Measurements from ENCODE around the gene HOXB9. TPM values are rescaled to one million over a fixed set of nuclear protein-coding genes. Genes with fewer than 3 reads are reported as not detected.

The HOXB9 gene
- total RNA-seq, 6 experiments from 2014 or later, result not detected

- H3K9me3 ChIP-seq, result no peaks in the 10 kb centered on the region
- no peak for DNase-seq
- ATAC-seq, result no peak
- peak overlapping the region in 2 of 3 donors; percentile 25 to 43 for H3K4me3 ChIP-seq
- no peak overlapping the region for H3K27ac ChIP-seq
- peaks cover 27 to 81% of the 10 kb centered on the region in 2 donors for H3K27me3 ChIP-seq
- 3% methylated on average over 11 of the region's 15 CpGs for WGBS (ENCODE audit: insufficient coverage, low coverage, low lambda C conversion rate, missing lambda C conversion rate)
- no peak for TF ChIP-seq POLR2A (IDR thresholded peaks at IDR 0.05)
- TF ChIP-seq CTCF (IDR thresholded peaks at IDR 0.05), result no peak
- H3K36me3 ChIP-seq, result no peaks in the 10 kb centered on the region
- H3K4me1 ChIP-seq, result peaks cover 0 to 13% (median 2%) of the 10 kb centered on the region in 4 donors
- intact Hi-C loops (cut with DNase I), result loop anchor here in 1 of 2 donors (10.0 kb wide), 1 partner anchor 265 kb away; no protein-coding TSS in a partner anchor
Measured at GRCh38 chr17:48609759-48610281, 16.3 kb downstream of the HOXB9 start.

GRCh38 chr17:48609033-48609432 is 17.1 kb downstream of the HOXB9 start:
- no peak for DNase-seq
- Histone ChIP-seq H3K4me1 (peaks cover 0 to 9% (median 2%) of the 10 kb centered on the region in 4 donors), H3K27me3 (peaks cover 27 to 83% of the 10 kb centered on the region in 2 donors), H3K4me3 (no peak overlapping the region), H3K36me3 (no peaks in the 10 kb centered on the region), H3K9me3 (no peaks in the 10 kb centered on the region), H3K27ac (no peak overlapping the region)
- intact Hi-C loops (cut with DNase I), result no loop called here
- no peak for ATAC-seq
- TF ChIP-seq POLR2A (IDR thresholded peaks at IDR 0.05) (no peak), CTCF (IDR thresholded peaks at IDR 0.05) (no peak)

- intact Hi-C loops (cut with DNase I), result no loop called here
- H3K9me3 ChIP-seq, result no peaks in the 10 kb centered on the region
- TF ChIP-seq CTCF (IDR thresholded peaks at IDR 0.05), result no peak
- TF ChIP-seq POLR2A (IDR thresholded peaks at IDR 0.05), result no peak
- ATAC-seq (no peak), DNase-seq (no peak)
- H3K27ac ChIP-seq, result no peak overlapping the region
- H3K36me3 ChIP-seq, result no peaks in the 10 kb centered on the region
- H3K4me1 ChIP-seq, result peaks cover 0 to 9% (median 2%) of the 10 kb centered on the region in 4 donors
- H3K27me3 ChIP-seq, result peaks cover 27 to 83% of the 10 kb centered on the region in 2 donors
- no peak overlapping the region for H3K4me3 ChIP-seq
- 89% methylated on average over 1 of the region's 1 CpG for WGBS (ENCODE audit: insufficient coverage, low coverage, low lambda C conversion rate, missing lambda C conversion rate)
Measured at GRCh38 chr17:48608494-48608834, 17.7 kb downstream of the HOXB9 start.

GRCh38 chr17:48606892-48607614 is 19.1 kb downstream of the HOXB9 start:
- Histone ChIP-seq H3K4me1 (peaks cover 0 to 19% (median 2%) of the 10 kb centered on the region in 4 donors), H3K27ac (no peak overlapping the region), H3K36me3 (no peaks in the 10 kb centered on the region), H3K9me3 (no peaks in the 10 kb centered on the region), H3K4me3 (no peak overlapping the region), H3K27me3 (peaks cover 26 to 78% of the 10 kb centered on the region in 2 donors)
- TF ChIP-seq POLR2A (IDR thresholded peaks at IDR 0.05) (no peak), CTCF (IDR thresholded peaks at IDR 0.05) (no peak)
- no peak for ATAC-seq
- intact Hi-C loops (cut with DNase I), result no loop called here
- DNase-seq, result no peak
- WGBS (ENCODE audit: insufficient coverage, low coverage, low lambda C conversion rate, missing lambda C conversion rate), result 27% methylated on average over 9 of the region's 9 CpGs
